Keratinocyte (primary cell): ENCODE results near the gene ZNF888. TPM values are rescaled to one million over a fixed set of nuclear protein-coding genes. Genes with fewer than 3 reads are reported as not detected.
"Not testable (repeated sequence)": the region's sequence is repeated elsewhere in the genome, so short reads cannot be mapped to it uniquely, and the experiment has no call there.

ENCODE experiments used
- DNase-seq: peaks from one replicate; pipeline ENCODE4 v3.0.0-alpha.2; 2011; ENCODE audit warnings: low read depth, missing footprints, low spot score
- FAIRE-seq: peaks from 2 replicates; lab custom pipeline; 2011; peaks lifted over from hg19 to GRCh38; lab: Jason Lieb, UNC
- H2AFZ ChIP-seq: 2 replicates; pipeline ENCODE4 v1.6.0; 2012; ENCODE audit warnings: low read length, control low read depth, inconsistent platforms; ENCODE audit not compliant: control insufficient read depth
- H3K27ac ChIP-seq: 2 replicates; pipeline ENCODE4 v1.5.1; 2011; ENCODE audit warnings: low read length; ENCODE audit not compliant: control insufficient read depth, insufficient read depth
- H3K27me3 ChIP-seq: 3 replicates; pipeline ENCODE4 v1.6.0; 2011; ENCODE audit warnings: low read length; ENCODE audit not compliant: control insufficient read depth, insufficient read depth; ENCODE audit errors: extremely low read depth
- H3K36me3 ChIP-seq, 2 experiments: 2 replicates in 1 of 2; 3 replicates in 1 of 2; pipeline ENCODE4 v1.5.1; 2011; ENCODE audit warnings: low read length in 2 of 2, mild to moderate bottlenecking in 1 of 2; ENCODE audit not compliant: control insufficient read depth in 2 of 2, insufficient read depth in 2 of 2; ENCODE audit errors: extremely low read depth in 1 of 2
- H3K4me1 ChIP-seq: 3 replicates; pipeline ENCODE4 v1.5.1; 2011; ENCODE audit warnings: low read length; ENCODE audit not compliant: control insufficient read depth, insufficient read depth; ENCODE audit errors: extremely low read depth
- H3K4me2 ChIP-seq: 3 replicates; pipeline ENCODE4 v1.6.0; 2011; ENCODE audit warnings: low read depth, low read length; ENCODE audit not compliant: control insufficient read depth, insufficient read depth; ENCODE audit errors: extremely low read depth
- H3K4me3 ChIP-seq, 3 experiments: fragments of 200-600 bp in 1 of 3; sonication (generic) in 1 of 3; 2 replicates in 2 of 3; 3 replicates in 1 of 3; pipeline ENCODE4 v1.5.1; 2011 to 2016; ENCODE audit warnings: low read length in 3 of 3, mild to moderate bottlenecking in 3 of 3, control low read depth in 2 of 3, inconsistent platforms in 1 of 3, low read depth in 1 of 3, mixed read lengths in 1 of 3, mixed run types in 1 of 3, moderate library complexity in 1 of 3; ENCODE audit not compliant: control insufficient read depth in 2 of 3, insufficient read depth in 2 of 3; ENCODE audit errors: extremely low read depth in 1 of 3
- H3K79me2 ChIP-seq: 2 replicates; pipeline ENCODE4 v1.6.0; 2012; ENCODE audit warnings: low read length; ENCODE audit not compliant: control insufficient read depth, insufficient read depth
- H3K9ac ChIP-seq: 3 replicates; pipeline ENCODE4 v1.6.0; 2011; ENCODE audit warnings: low read length; ENCODE audit not compliant: control insufficient read depth, insufficient read depth; ENCODE audit errors: extremely low read depth
- H3K9me1 ChIP-seq: 3 replicates; pipeline ENCODE4 v1.6.0; 2011; ENCODE audit warnings: low read length; ENCODE audit not compliant: control insufficient read depth, insufficient read depth; ENCODE audit errors: extremely low read depth
- H3K9me3 ChIP-seq: 2 replicates; pipeline ENCODE4 v1.5.1; 2012; ENCODE audit warnings: low read depth, low read length; ENCODE audit not compliant: control insufficient read depth
- H4K20me1 ChIP-seq: 3 replicates; pipeline ENCODE4 v1.6.0; 2011; ENCODE audit warnings: low read length; ENCODE audit not compliant: control insufficient read depth, insufficient read depth; ENCODE audit errors: extremely low read depth
- CTCF ChIP-seq, 3 experiments: IDR thresholded peaks in 1 of 3; conservative IDR thresholded peaks in 1 of 3; optimal IDR thresholded peaks in 1 of 3; 2 replicates in 2 of 3; 3 replicates in 1 of 3; pipeline versions ENCODE3 to v1.5.1; 2011; ENCODE audit warnings: low read length in 3 of 3, mild to moderate bottlenecking in 3 of 3, moderate library complexity in 2 of 3, control low read depth in 1 of 3, inconsistent platforms in 1 of 3; ENCODE audit not compliant: insufficient read depth in 2 of 3; ENCODE audit errors: extremely low read depth in 1 of 3
- EZH2 ChIP-seq: IDR thresholded peaks from one replicate; pipeline ENCODE4 v1.6.1; 2012; ENCODE audit warnings: inconsistent platforms, mild to moderate bottlenecking, low read length, moderate library complexity
- dilution Hi-C: fragments of 300-500 bp; cut with MboI; formaldehyde crosslinking; loops from one replicate; pipeline ENCODE4 v1.7.0; 2020; ENCODE audit warnings: low sequenced_read_pairs; ENCODE audit not compliant: extremely low pct_ligation_motif_present
- polyA plus RNA-seq, 5 experiments: library from polyadenylated mRNA; depleted of rRNA in 3 of 5; stranded (reverse) in 3 of 5; stranded (forward) in 1 of 5; unstranded in 1 of 5; fragments of >200 nt; gene quantifications; 1 replicate in 1 of 5; 2 replicates in 3 of 5; 3 replicates in 1 of 5; pipeline versions ENCODE4 v1.2.1 to v1.2.3, GENCODE V29; 2011 to 2012; ENCODE audit warnings: missing spikeins in 2 of 5, low read depth in 1 of 5, low replicate concordance in 1 of 5

The ZNF888 gene
- polyA plus RNA-seq, 1 donor (not counting 4 experiments of a cell fraction or from before 2014, with no cell fraction given), result 3.1 TPM

GRCh38 chr19:52871466-52871865 is 51.8 kb downstream of the ZNF888 start:
- no peaks in the 10 kb centered on the region for H4K20me1 ChIP-seq
- H3K4me3 ChIP-seq, result no peak overlapping the region
- dilution Hi-C loops, result no loop called here

GRCh38 chr19:52868031-52868430 is 55.2 kb downstream of the ZNF888 start:
- H3K4me1 ChIP-seq, H3K79me2 ChIP-seq, H3K4me2 ChIP-seq, H4K20me1 ChIP-seq, H3K9ac ChIP-seq, H2AFZ ChIP-seq, H3K27me3 ChIP-seq, H3K9me3 ChIP-seq, H3K27ac ChIP-seq, dilution Hi-C loops, H3K4me3 ChIP-seq, H3K36me3 ChIP-seq, DNase-seq, FAIRE-seq, H3K9me1 ChIP-seq: not testable (repeated sequence)

More at GRCh38 chr19:52871466-52871865, 51.8 kb downstream of the ZNF888 start:
- Histone ChIP-seq H3K27me3 (no peaks in the 10 kb centered on the region), H3K79me2 (no peaks in the 10 kb centered on the region), H3K4me2 (no peak overlapping the region), H3K9me3 (no peaks in the 10 kb centered on the region), H3K36me3 (no peaks in the 10 kb centered on the region), H3K9me1 (no peaks in the 10 kb centered on the region), H3K9ac (no peak overlapping the region), H3K27ac (no peak overlapping the region), H2AFZ (no peak overlapping the region), H3K4me1 (no peaks in the 10 kb centered on the region)
- DNase-seq (no peak), FAIRE-seq (no peak)
- no peak for TF ChIP-seq EZH2
- no peak for TF ChIP-seq CTCF (optimal IDR thresholded peaks at IDR 0.05 in 1 of 3, IDR thresholded peaks at IDR 0.05 in 1 of 3, conservative IDR thresholded peaks at IDR 0.05 in 1 of 3; ENCODE audit: extremely low read depth in 1 of 3, insufficient read depth in 2 of 3, low read length in 3 of 3)

- H3K27me3 ChIP-seq, H3K9me1 ChIP-seq, dilution Hi-C loops, H3K79me2 ChIP-seq, H4K20me1 ChIP-seq, H3K36me3 ChIP-seq, H3K9me3 ChIP-seq, H3K4me1 ChIP-seq: not testable (repeated sequence)
- Histone ChIP-seq H3K27ac (peak within 1 kb of the TSS; percentile 73), H2AFZ (peak within 1 kb of the TSS; percentile 86), H3K4me3 (peak within 1 kb of the TSS; percentile 69 to 76 (median 76)), H3K9ac (peak within 1 kb of the TSS; percentile 81), H3K4me2 (peak within 1 kb of the TSS; percentile 80)
- DNase-seq (peak; percentile 1), FAIRE-seq (peak; percentile 90)
Measured at GRCh38 chr19:52857378-52858191, 65.6 kb downstream of the ZNF888 start, which contains the start of gene ZNF468. Gene ZNF468, minus strand, starts transcription at chr19:52857619. Its CDS starts 3,347 bp downstream, at chr19:52854272.

GRCh38 chr19:52856540-52857377 is 66.5 kb downstream of the ZNF888 start:
- H3K9me3 ChIP-seq, H3K27me3 ChIP-seq, FAIRE-seq, H3K9me1 ChIP-seq, H3K36me3 ChIP-seq, H3K79me2 ChIP-seq, dilution Hi-C loops, H4K20me1 ChIP-seq, DNase-seq, H3K4me1 ChIP-seq: not testable (repeated sequence)
- Histone ChIP-seq H3K27ac (peak overlapping the region; percentile 73), H3K4me2 (peak overlapping the region; percentile 51), H3K4me3 (peak overlapping the region; percentile 69 to 76 (median 76)), H2AFZ (peak overlapping the region; percentile 86), H3K9ac (peak overlapping the region; percentile 81)
